OCI-LY1 (cell line): ENCODE results near the gene PCDHB7.
"Not testable (repeated sequence)": the region's sequence is repeated elsewhere in the genome, so short reads cannot be mapped to it uniquely, and the experiment has no call there.

Experiments used
- CTCF ChIP-seq: fragments of 200-600 bp; sonication (generic), shearing (Covaris generic); IDR thresholded peaks from 2 replicates; pipeline ENCODE4 v1.5.1; 2017; ENCODE audit warnings: mild to moderate bottlenecking, antibody characterized with exemption, low read length, moderate library complexity, mixed read lengths
- EZH2 ChIP-seq: fragments of 200-600 bp; sonication (generic), shearing (Covaris generic); IDR thresholded peaks from 2 replicates; pipeline ENCODE4 v1.8.0; 2017; ENCODE audit warnings: borderline replicate concordance, mixed run types, mild to moderate bottlenecking, antibody characterized with exemption, low read length, moderate library complexity, mixed read lengths

- TF ChIP-seq EZH2, CTCF: not testable (repeated sequence)
Measured at GRCh38 chr5:141151632-141152031, 20.8 kb upstream of the PCDHB7 start.
